CD4-positive, alpha-beta T cell treated with Interleukin-17A for 1 hour (primary cell): ENCODE measurements around the gene NDUFA13.
A peak's percentile ranks its signal among the peaks of the same experiment; 100 is the strongest.

ENCODE experiments used
- DNase-seq: peaks from one replicate; pipeline ENCODE4 v3.0.0-alpha.2; 2020

Gene NDUFA13

DNA sequence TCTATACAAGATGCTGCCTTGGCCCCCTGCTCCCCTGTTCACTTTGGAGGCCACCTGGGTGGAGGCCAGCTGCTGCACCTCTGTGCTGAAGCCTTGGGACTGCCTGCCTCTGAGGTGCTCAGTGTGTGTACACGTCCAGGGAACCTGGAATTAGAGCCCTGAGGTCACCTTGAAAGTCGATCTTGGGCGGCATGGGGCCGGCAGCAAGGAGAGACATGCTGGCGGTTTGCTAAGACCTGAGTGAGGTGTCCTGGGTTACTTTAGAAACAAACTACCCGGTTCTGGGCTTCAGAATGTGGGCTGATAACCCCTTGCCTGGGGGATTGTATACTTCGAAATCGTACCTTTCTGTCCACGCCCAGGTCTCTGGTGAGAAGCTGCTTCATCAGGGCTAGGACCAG lies 26.2 kb upstream of the NDUFA13 start:
- no peak for DNase-seq

DNA sequence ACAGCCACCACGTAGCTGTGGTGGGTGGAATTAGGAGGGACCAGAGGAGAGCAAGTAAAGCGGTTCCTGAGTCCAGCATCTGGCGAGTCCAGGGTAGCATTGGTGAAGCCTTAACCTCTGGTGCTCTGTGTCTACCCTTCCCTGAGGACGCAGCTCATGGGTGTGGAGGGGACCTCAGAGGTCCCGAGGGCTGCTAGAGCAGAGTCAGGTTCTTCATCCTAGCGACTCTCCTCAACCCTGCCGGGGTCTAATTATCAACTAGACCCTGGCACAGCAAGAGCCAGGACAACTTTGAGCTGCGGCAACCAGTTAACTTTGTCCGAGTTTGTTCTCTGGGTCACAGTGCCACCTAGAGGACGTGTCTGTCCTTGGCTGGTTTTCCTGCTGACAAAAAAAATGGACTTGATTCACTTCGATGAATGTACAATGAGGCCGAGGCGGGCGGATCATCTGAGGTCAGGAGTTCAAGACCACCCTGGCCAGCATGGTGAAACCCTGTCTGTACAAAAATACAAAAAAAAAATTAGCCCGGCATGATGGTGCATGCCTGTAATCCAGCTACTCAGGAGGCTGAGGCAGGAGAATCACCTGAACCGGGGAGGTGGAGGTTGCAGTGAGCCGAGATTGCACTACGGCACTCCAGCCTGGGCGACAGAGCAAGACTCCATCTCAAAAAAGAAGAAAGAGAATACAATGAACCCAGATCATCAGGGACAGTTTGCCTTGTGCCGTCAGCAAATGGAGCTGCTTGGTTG lies 25.6 kb upstream of the NDUFA13 start:
- DNase-seq, result peak; percentile 90

DNA sequence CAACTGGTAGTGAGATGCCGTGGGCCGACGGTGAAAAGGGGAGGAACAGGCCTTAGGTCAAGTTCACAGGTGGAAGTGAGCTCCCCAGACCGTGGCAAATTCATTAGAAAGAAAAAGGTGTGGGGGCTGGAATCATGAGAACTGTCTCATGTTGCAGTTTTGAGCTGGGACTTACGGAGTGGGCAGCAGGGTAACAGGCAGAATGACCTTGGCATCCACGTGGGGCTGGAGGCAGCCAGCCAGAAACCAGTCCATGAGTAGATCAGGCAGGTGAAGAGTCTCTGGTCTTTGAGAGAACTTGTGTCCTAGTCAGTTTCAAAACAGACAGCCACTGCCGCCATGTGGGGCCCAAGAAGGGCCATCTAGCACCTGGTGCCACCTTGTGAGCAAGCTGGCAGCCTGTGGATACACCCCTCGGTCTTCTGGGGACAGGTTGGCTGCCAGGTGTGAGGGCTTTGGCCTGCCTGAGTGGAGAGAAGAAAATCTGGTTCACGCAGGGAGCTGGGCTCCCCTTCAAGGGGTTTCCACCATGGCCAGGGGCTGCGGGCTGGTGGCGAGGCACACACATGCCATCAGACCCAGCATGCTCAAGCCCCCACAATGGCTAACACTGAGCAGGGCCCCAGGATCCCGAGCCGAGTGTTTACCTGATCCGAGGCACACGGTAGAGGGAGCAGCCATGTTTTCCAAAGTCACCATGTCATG lies 24.6 kb upstream of the NDUFA13 start:
- no peak for DNase-seq

DNA sequence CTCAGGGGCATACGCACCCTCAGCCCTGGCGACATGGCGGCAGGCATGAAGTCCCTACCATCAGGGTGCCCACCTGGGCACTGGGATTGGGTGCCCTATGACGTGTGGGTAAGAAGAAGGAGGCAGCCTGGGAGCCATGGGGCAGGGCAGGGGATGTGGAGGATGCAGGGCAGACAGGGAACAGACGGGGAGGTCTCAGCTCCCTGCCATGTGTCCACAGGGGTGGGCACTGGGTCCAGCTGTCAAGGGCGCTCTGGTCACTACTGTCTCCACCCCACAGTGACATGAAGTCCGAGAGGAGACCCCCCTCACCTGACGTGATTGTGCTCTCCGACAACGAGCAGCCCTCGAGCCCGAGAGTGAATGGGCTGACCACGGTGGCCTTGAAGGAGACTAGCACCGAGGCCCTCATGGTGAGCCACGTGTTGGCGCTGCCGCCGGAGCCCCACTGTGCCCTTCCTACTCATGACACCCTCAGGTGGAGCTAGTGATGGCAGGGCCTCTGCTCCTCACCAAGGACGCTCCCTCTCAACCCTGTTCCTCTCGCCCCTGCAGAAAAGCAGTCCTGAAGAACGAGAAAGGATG lies 23.9 kb upstream of the NDUFA13 start:
- no peak for DNase-seq

DNA sequence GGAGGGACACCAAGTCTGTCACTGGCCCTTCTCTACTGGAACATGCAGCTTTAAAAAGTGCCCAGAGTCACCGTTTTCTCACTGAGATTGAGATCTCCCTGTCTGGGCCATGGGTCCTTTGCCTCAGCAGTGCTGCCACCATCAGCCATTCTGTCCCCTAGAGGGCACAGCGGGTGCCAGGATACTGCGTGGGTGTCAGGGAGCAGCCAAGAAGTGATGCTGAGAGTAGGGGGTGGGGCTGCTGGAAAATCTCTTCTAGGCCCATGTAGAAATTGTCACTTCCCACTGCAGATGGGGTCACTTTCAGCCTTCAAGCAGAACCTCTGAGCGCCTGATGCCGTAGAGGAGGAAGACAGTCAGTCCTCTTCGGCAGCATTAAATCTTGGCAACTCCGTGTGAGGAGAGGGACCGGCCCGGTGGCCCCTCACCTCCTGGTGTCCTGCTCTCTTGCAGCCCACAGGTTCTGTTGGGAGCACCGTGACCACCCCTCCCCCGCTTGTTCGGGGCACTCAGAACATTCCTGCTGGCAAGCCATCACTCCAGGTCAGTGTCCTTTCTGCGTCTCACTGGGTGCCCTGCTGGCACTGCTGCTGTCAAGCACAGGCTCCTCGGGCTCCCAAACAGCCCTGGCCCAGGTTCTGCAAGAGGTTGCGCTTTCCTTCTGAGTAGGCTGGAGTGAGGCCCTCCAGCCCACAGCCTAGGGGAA lies 22.0 kb upstream of the NDUFA13 start:
- DNase-seq, result no peak

DNA sequence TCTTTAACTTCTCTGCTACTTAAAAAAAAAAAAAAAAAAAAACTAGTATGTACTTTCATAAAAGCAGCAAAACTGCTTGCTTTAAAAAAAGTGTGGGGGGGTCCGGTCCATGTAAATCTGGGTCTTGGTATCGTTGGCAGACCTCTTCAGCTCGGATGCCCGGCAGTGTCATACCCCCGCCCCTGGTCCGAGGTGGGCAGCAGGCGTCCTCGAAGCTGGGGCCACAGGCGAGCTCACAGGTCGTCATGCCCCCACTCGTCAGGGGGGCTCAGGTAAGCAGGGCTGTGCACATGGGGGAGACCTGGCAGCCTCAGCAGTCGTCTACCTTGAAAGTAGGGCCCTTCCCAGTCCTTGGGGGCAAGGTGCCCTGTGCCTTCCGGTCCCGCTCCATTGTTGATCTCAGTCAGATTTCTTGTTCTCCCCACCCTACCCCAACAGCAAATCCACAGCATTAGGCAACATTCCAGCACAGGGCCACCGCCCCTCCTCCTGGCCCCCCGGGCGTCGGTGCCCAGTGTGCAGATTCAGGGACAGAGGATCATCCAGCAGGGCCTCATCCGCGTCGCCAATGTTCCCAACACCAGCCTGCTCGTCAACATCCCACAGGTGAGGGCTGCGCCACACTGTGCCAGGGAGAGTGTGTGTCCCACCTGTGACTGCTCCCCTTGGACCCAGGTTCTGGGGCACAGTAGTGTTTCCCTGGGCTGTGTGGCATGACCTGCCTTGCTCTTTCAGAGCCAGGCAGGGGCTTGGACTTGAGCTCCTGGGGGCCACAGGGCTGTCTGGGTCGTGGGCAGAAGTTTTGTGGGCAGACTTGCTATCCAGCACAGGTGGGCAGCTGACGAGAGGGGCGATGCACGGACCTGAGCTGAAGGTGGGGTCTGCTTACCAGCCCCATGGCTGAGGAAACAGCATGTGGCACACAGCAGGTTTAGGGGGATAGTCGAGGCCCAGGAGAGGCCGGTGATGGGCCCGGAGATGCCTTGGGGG lies 20.1 kb upstream of the NDUFA13 start:
- no peak for DNase-seq

DNA sequence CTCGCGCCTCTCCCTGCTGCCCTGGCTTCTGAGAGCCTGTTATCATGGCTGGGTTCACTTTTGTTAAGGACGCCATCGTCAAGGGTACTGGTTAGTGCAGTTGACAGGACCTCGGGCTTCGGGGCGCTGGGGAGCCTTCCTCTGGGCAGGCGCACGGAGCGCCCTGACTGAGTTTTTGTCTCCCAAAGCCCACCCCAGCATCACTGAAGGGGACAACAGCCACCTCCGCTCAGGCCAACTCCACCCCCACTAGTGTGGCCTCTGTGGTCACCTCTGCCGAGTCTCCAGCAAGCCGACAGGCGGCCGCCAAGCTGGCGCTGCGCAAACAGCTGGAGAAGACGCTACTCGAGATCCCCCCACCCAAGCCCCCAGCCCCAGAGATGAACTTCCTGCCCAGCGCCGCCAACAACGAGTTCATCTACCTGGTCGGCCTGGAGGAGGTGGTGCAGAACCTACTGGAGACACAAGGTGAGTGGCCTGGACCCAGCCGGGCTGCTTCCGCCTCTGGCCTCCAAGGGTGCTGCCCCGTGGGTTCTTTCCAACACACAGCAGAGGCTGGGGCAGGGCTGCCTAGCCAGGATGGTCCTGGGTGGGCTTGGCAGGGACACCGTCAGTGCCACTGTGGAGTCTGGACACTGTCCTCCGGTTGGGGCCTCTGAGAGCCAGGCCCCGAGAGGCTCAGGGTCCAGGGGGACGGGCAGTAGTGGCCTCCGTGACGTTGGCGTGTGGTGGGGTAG lies 17.6 kb upstream of the NDUFA13 start:
- DNase-seq, result no peak

GRCh38 chr19:19499272-19499995 lies 16.6 kb upstream of the NDUFA13 start:
- no peak for DNase-seq

GRCh38 chr19:19500975-19501644 lies 14.9 kb upstream of the NDUFA13 start:
- no peak for DNase-seq

GRCh38 chr19:19501798-19502197 lies 14.2 kb upstream of the NDUFA13 start:
- no peak for DNase-seq

GRCh38 chr19:19502281-19502680 lies 13.7 kb upstream of the NDUFA13 start:
- no peak for DNase-seq

GRCh38 chr19:19502808-19503602 lies 13.0 kb upstream of the NDUFA13 start:
- no peak for DNase-seq

GRCh38 chr19:19504754-19505668 lies 11.0 kb upstream of the NDUFA13 start:
- DNase-seq, result no peak

GRCh38 chr19:19505669-19506326 lies 10.2 kb upstream of the NDUFA13 start:
- no peak for DNase-seq

- no peak for DNase-seq
Measured at GRCh38 chr19:19506592-19506991, 9.4 kb upstream of the NDUFA13 start.

DNA sequence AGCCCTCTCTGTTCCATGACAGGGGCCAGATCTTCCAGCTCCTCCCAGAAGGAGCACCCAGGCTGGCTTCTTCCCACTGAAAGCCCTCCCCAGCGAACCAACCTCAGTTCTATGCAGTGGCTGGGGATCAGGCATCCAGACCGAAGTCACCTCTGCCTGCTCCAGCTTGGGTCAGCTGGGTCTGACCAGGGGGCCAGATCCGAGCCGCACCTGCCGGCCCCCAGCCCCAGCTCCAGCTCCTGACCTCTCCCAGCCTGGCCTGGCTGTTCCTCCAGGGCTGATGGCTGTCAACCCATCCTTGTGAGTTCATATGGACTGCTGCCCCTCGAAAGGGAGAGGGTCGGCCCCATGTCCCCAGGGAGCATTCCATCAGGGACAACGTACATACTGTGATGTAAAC lies 8.7 kb upstream of the NDUFA13 start:
- DNase-seq, result no peak

- DNase-seq, result no peak
Measured at GRCh38 chr19:19508217-19508616, 7.8 kb upstream of the NDUFA13 start.

GRCh38 chr19:19510432-19510831 lies 5.6 kb upstream of the NDUFA13 start:
- DNase-seq, result no peak
